Activated T-cell treated with anti-CD3 and anti-CD28 coated beads, Interleukin-2, amount 50 U/mL, for 24 hours (primary cell): Measurements from ENCODE around the gene SRP14.
"Not testable (repeated sequence)": the region's sequence is repeated elsewhere in the genome, so short reads cannot be mapped to it uniquely, and the experiment has no call there.

Experiments
- DNase-seq: peaks from one replicate; pipeline ENCODE4 v3.0.0-alpha.2; 2020
- H3K27ac Mint-ChIP-seq: 2 replicates; pipeline ENCODE4 v1.8.0; 2020; ENCODE audit warnings: mild to moderate bottlenecking, mixed read lengths
- H3K27me3 Mint-ChIP-seq: 2 replicates; pipeline ENCODE4 v1.8.0; 2020; ENCODE audit warnings: mixed read lengths
- H3K36me3 Mint-ChIP-seq: 2 replicates; pipeline ENCODE4 v1.8.0; 2020; ENCODE audit warnings: low read depth, mixed read lengths
- H3K4me1 Mint-ChIP-seq: 2 replicates; pipeline ENCODE4 v1.8.0; 2020; ENCODE audit warnings: low read depth, mixed read lengths
- H3K4me3 Mint-ChIP-seq: 2 replicates; pipeline ENCODE4 v1.8.0; 2020; ENCODE audit warnings: mild to moderate bottlenecking, moderate library complexity, mixed read lengths
- H3K9me3 Mint-ChIP-seq: 2 replicates; pipeline ENCODE4 v1.8.0; 2020; ENCODE audit warnings: mixed read lengths

Gene SRP14

DNA sequence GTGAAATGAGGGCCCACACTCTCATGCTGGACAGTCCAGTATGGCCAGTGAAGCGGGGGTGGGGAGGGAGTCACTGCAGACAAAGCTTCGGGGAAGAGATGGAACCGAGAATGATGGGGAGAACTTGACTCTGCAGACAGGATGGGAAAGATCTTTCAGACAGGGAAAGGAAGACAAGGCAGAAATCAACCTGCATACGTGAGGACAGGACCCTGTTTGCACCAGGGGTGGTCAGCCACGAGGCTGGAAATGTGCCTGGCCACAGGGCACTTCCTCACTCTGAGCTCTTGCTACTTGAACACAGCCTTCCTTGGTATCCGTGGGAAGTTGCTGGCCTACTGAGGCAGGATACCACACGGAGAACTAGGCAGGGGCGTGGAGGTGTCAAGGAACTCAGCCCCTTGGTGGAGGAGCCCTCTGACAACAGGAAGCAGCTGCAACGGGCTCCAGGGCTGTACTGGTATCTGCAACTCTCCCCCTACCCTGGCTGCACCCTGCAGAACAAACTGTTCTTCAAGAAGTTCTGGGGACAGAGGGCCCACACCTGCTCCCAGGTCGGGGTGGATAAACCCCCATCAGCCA, 9.3 kb upstream of the SRP14 start:
- Mint-ChIP-seq H3K27me3 (no peaks in the 10 kb centered on the region), H3K4me3 (peak overlapping the region; percentile 52), H3K9me3 (no peaks in the 10 kb centered on the region), H3K27ac (peak overlapping the region; percentile 95), H3K36me3 (peaks cover 14% of the 10 kb centered on the region), H3K4me1 (peaks cover 87% of the 10 kb centered on the region)
- DNase-seq = peak; percentile 58

DNA sequence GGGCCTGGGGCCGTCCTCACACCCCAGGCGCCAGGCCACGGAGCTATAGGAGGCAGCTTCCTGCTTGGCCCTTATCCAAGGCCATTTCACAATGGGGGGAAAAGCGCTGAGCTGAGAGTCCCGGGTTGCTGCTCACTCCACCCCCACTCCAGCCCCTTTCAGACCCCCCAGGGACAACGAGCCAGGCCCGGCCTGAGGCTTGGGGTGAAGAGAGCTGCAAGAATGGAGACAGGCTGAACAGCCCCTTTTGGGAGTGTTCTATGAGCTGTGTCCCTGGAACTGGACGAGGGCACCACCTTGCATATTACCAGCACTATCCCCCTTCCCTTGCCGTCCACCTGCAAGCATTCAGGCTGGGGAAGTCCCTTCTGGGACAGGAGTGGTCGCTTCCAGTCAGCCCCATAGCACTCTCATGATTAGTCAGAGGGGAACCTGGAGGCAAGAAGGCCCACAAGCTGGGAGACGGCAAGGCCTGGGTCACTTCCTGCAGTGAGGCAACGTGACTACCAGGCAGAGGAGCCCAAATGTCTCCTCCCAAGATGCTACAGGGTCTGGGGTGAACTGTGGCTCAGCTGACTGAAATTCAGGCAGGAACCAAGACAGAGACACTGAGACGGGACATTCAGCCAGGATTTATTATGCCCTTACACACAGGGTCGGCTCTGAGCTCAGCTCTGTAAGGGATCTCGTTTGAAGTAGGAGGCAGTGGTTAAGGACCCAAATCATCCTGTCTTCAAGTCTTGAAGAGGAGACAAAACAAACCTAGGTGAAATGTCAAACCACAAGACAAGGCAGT, 8.6 kb upstream of the SRP14 start:
- peaks cover 80% of the 10 kb centered on the region for H3K4me1 Mint-ChIP-seq
- H3K9me3 Mint-ChIP-seq = no peaks in the 10 kb centered on the region
- H3K36me3 Mint-ChIP-seq = peaks cover 14% of the 10 kb centered on the region
- H3K4me3 Mint-ChIP-seq = peak overlapping the region; percentile 52
- H3K27ac Mint-ChIP-seq = peak overlapping the region; percentile 95
- DNase-seq = peak; percentile 78
- no peaks in the 10 kb centered on the region for H3K27me3 Mint-ChIP-seq

DNA sequence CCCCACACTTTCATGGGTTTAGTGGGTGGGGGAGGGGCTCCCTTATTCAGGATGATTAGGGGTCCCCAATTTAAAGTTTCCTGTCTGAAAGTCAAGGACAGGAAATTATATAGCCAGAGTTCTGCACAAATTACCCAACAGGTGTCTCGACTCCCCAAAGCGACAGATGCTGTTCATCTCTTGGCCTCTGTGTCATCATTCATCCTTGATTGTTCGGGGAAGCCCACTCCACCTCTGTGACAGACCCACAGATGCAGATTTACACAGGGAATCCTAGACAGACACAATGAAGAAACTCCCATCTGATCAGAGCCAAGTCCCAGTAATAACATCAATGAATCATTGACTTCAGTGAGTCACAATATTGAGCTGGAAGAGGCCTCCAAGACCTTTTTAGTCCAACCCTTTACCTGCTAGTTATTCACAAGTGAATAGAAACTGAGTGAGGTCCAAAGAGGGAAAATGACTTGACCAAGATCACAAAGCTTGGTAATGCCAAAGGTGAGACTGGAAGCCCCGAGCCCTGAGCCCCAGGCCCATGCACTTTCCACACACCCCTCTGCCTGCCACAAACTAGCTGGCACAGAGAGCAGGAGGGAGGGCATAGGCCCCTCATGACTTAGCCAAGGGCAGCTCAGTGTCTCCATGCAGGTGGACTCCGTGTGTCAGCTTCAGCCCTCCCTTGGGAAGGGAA, 7.9 kb upstream of the SRP14 start:
- peaks cover 73% of the 10 kb centered on the region for H3K4me1 Mint-ChIP-seq
- H3K27ac Mint-ChIP-seq = peak overlapping the region; percentile 95
- DNase-seq = peak; percentile 63
- no peaks in the 10 kb centered on the region for H3K27me3 Mint-ChIP-seq
- H3K9me3 Mint-ChIP-seq = no peaks in the 10 kb centered on the region
- peak overlapping the region; percentile 52 for H3K4me3 Mint-ChIP-seq
- peaks cover 14% of the 10 kb centered on the region for H3K36me3 Mint-ChIP-seq

DNA sequence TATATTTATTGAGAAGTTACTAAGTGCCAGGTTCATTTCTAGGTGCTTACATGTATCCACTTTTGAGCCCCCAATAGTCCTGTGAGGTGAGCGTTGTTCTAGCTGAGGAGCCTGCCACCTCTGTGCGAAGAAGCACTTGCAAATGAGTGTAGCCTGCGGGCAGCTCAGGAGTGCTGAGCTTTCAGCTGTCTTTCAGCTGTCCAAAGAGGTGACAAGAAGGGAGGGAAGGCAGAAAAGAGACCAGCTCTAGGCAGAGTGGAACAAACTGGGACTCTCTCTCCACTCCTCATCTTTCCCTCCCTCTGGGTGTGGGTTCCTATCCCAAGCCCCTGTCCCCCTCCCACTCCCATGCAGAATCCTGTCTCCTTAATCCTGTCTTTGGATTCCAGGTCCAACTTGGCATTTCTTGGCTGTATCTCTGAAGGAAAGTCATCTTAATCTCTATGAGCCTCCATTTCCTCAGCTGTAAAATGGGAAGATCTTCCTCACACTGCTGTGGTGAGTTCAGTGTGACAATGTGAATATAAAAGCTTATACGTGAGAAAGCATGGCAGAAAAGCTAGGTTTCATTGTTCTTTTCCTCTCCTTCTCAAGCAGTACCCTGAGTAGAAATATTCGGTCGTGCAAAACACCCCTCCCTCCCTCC, 6.7 kb upstream of the SRP14 start:
- Mint-ChIP-seq H3K27ac (peak overlapping the region; percentile 95), H3K4me3 (no peak overlapping the region), H3K27me3 (no peaks in the 10 kb centered on the region), H3K9me3 (no peaks in the 10 kb centered on the region), H3K36me3 (peaks cover 17% of the 10 kb centered on the region), H3K4me1 (peaks cover 72% of the 10 kb centered on the region)
- no peak for DNase-seq

DNA sequence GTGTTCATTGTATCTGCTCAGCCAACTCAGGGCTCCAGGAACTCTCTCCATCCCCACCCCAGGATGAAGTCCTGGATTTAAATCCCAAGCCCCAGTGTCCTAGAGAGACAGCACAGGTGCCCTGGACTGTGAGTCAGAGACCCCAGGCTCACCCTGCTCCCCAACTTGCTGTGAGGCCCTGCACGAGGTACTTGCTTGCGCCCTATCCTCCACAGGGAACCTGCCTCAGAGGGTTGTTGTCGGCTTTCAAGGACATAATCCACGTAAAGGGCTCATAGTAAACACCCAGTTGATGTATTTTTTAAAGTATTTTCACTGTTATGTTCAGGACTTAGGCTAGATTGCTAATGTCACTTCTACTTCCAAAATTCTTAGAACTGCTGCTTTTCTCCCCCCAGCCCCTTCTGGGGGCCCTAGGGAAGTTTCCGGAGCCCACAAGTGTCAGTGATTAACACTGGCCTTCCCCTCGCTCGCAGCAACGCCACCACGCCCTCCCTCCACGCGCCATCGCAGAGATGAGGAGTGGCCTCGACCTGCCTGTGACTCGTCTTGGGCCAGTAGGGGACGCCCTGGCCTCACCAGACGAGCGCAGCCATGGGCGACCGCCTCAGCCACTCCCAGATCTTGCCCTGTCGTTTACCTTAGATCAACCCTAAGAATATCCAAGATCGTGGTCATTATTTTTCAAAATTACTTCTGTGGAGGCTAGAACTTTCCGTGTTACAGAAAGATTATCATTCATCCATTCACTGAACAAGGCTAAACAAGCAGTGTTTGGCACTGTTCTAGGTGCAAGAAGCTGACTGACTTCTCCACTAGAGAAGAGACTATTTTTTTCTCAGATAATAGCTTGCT, 6.0 kb upstream of the SRP14 start:
- peaks cover 21% of the 10 kb centered on the region for H3K36me3 Mint-ChIP-seq
- peaks cover 76% of the 10 kb centered on the region for H3K4me1 Mint-ChIP-seq
- H3K27me3 Mint-ChIP-seq = no peaks in the 10 kb centered on the region
- DNase-seq = peak; percentile 92
- peak overlapping the region; percentile 46 for H3K4me3 Mint-ChIP-seq
- no peaks in the 10 kb centered on the region for H3K9me3 Mint-ChIP-seq
- peak overlapping the region; percentile 95 for H3K27ac Mint-ChIP-seq

DNA sequence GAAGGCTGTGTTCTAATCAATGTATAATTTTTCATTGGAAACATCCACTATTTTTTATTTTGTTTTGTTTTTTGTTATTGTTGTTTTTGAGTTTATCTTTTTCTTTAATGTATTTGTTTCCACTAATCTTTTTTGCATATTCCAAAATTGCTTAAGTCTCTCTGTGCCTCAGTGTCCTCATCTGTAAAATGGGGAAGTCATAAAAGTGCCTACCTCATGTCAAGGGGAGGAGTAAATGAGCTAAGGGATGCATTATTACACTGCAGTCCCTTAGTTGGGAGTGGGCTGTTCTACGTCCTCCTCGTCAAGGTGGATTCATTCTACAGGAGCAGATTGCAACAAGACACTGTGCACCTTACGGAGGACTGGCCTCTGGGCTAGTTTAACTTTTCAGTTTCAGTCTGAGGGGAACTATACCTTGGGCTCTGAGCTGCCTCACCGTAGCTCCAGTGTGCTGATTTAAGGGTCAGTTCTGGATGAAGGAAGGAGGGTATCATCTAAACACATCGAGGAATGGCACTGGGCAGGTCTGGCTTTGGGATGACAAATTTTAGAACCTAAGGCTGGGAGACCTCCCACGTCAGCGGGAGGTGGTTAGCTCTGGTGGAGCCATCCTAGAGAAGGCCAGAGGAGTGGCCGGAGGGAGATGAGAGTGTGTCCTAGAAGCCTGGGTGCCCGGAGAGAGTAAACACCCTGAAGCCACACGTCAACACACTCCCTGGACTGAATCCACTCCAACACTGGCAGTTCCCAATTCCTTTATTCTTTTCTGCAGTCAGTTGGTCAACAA, 5.1 kb upstream of the SRP14 start:
- Mint-ChIP-seq H3K27ac (peak overlapping the region; percentile 95), H3K9me3 (no peaks in the 10 kb centered on the region), H3K4me1 (peaks cover 70% of the 10 kb centered on the region), H3K27me3 (no peaks in the 10 kb centered on the region), H3K36me3 (peaks cover 20% of the 10 kb centered on the region), H3K4me3 (peak overlapping the region; percentile 46)
- no peak for DNase-seq

DNA sequence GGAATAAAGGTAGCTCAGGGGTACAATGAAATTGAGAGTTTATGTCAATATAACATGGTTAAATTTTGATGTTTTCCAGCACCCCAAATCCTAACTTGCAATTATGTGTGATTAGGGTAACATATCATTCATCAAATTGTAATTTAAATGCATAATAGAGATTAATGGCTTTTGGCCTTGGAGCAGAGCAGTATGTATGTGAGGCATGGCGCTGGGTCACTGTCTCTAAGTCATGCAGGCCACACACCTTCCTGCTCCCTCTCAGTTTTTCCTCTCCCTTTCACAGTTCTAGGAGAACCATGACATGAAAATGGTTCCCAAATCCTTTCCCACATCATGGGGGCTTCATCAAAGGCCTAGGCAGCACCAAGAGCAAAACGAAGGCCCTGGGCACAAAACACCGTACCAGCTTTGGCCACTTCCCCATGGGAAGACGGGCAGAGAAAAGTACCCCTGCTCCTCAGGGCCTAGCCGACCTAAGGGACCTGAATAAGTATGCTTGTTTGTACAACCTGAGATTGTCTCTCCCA, 3.9 kb upstream of the SRP14 start:
- no peaks in the 10 kb centered on the region for H3K9me3 Mint-ChIP-seq
- H3K27me3 Mint-ChIP-seq = no peaks in the 10 kb centered on the region
- DNase-seq = no peak
- no peak overlapping the region for H3K4me3 Mint-ChIP-seq
- H3K27ac Mint-ChIP-seq = no peak overlapping the region
- H3K36me3 Mint-ChIP-seq = peaks cover 26% of the 10 kb centered on the region
- H3K4me1 Mint-ChIP-seq = peaks cover 62% of the 10 kb centered on the region

DNA sequence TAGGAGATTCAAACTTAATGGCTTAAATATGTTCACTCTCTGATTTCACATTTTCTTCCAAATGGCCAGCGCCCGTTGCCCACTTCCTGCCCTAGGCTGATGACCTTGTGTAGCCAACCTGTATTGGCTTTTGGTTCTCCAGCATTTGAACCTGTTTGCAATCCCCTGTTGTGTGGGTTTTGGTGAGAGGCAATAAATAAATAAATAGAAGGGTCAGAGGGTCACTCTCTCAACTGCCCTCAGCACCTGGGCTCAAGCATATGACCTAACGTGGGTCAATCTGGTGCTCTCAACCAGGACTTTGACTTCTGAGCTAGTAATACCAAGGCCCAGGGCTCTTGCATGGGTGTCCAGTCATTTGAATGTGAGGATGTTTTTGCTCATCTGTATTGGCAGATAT, 1.8 kb upstream of the SRP14 start:
- peaks cover 60% of the 10 kb centered on the region for H3K4me1 Mint-ChIP-seq

DNA sequence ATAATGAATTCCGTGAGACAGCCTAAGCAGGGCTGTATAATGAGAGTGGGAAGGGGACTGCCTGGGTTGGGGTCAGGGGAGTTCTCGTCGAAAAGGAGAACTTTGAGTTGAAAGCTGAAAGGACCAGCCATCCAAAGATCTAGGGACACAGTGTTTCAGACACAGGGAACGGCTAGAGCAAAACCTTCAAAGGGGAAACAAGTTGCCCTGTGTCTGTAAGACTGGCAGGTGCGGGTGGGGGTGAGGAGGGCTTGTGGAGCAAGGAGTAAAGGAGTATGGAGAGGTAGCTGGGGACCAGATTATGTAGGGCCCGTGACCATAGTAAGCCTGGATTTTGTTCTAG, 1.3 kb upstream of the SRP14 start:
- DNase-seq = no peak
- peak overlapping the region; percentile 98 for H3K4me3 Mint-ChIP-seq
- H3K36me3 Mint-ChIP-seq = peaks cover 48% of the 10 kb centered on the region
- no peaks in the 10 kb centered on the region for H3K9me3 Mint-ChIP-seq
- H3K27me3 Mint-ChIP-seq = no peaks in the 10 kb centered on the region
- H3K4me1 Mint-ChIP-seq = peaks cover 58% of the 10 kb centered on the region
- H3K27ac Mint-ChIP-seq = peak overlapping the region; percentile 84

More for the DNA sequence above, 1.8 kb upstream of the SRP14 start:
- no peaks in the 10 kb centered on the region for H3K9me3 Mint-ChIP-seq
- peak overlapping the region; percentile 98 for H3K4me3 Mint-ChIP-seq
- DNase-seq = no peak
- H3K27ac Mint-ChIP-seq = peak overlapping the region; percentile 15
- peaks cover 44% of the 10 kb centered on the region for H3K36me3 Mint-ChIP-seq
- no peaks in the 10 kb centered on the region for H3K27me3 Mint-ChIP-seq

DNA sequence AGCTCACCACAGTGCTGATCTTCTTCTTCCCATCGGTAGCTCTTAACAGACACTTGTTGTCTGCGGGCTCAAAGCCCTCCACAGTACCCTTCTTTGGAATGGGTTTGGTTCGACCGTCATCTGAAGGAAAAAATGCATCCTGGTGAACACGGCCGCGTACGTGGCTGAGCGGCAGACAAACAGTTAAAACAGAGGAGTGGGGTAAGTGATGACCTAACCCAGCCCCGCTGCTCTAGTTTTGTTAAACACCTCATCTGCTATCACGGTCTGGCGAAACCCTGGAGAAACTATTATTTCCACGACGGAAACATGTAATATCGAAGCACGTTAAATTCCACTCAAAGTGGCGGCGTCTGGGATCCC, 725 bp downstream of the SRP14 start:
- H3K4me1 Mint-ChIP-seq = peaks cover 52% of the 10 kb centered on the region
- H3K4me3 Mint-ChIP-seq = peak overlapping the region; percentile 98
- H3K27ac Mint-ChIP-seq = peak overlapping the region; percentile 98
- no peaks in the 10 kb centered on the region for H3K27me3 Mint-ChIP-seq
- no peaks in the 10 kb centered on the region for H3K9me3 Mint-ChIP-seq
- no peak for DNase-seq
- H3K36me3 Mint-ChIP-seq = peaks cover 68% of the 10 kb centered on the region

DNA sequence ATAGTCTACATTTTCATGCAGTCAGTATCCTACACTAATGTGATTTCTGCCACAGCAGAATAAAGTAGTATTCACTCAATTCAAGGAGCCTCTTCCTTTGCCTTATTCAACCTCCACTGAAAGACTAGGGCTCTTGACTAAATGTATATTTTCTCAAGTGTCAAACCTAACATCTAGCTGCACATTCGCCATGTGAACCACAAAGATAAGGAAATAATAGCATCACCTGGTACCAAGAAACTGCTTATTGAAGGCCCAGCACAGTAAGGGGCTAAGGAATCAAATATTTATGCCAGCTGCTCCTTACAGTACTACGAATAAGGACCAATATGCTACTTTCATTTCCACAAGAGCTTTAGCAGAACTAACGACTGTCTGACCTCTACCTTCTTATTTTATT, 1.3 kb downstream of the SRP14 start:
- peak overlapping the region; percentile 98 for H3K27ac Mint-ChIP-seq
- DNase-seq = no peak
- peak overlapping the region; percentile 98 for H3K4me3 Mint-ChIP-seq
- H3K4me1 Mint-ChIP-seq = peaks cover 52% of the 10 kb centered on the region
- H3K9me3 Mint-ChIP-seq = no peaks in the 10 kb centered on the region
- H3K36me3 Mint-ChIP-seq = peaks cover 72% of the 10 kb centered on the region
- no peaks in the 10 kb centered on the region for H3K27me3 Mint-ChIP-seq

DNA sequence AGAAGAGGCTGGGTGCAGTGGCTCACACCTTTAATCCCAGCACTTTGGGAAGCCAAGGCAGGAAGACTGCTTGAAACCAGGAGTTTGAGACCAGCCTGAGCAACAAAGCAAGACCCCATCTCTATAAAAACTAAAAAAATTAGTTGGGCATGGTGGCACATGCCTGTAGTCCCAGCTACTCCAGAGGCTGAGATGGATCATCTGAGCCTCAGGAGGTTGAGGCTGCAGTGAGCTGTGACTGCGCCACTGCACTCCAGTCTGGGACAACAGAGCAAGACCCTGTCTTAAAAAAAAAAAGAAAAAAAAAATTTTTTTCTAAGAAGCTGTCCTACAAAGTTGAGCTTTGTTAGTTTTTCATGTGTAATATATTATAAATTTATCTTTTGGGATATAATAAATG, 3.8 kb downstream of the SRP14 start:
- DNase-seq, H3K9me3 Mint-ChIP-seq, H3K27me3 Mint-ChIP-seq, H3K4me3 Mint-ChIP-seq: not testable (repeated sequence)
- Mint-ChIP-seq H3K36me3 (peaks cover 90% of the 10 kb centered on the region), H3K27ac (peak overlapping the region; percentile 74), H3K4me1 (peaks cover 38% of the 10 kb centered on the region)

DNA sequence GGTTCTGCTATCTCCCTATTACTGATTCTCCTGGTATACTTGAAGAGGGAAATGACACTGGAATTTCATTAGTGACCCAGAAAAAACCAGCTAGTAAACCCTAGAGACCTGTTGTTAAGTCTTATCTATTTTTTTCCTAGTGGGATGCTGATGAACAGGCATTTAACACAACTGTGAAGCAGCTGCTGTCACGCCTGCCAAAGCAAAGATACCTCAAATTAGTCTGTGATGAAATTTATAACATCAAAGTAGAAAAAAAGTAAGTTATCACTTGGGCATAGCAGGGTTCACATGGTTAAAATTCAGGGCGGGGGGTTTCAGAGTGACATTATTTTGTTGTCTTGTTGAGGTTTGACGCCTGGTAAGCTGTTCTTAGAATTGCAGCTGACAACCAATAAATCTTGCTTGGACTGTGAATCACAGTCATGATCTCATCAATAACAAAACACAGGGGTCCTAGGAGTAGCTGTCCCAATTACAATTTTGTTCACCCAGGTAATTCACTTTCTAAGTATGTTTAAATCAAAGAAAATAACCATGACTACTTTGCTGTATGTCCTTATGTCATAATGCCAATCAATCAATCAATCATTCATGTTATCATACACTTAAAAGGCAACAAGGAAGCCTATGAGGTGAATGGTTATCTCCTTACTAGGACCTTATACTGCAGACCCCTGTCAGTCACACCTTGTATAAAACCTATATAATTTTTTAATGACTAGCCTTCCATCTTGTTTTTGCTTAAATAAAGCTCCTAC, 4.6 kb downstream of the SRP14 start:
- no peak overlapping the region for H3K4me3 Mint-ChIP-seq
- no peak for DNase-seq
- H3K4me1 Mint-ChIP-seq = peaks cover 35% of the 10 kb centered on the region
- no peaks in the 10 kb centered on the region for H3K27me3 Mint-ChIP-seq
- H3K27ac Mint-ChIP-seq = peak overlapping the region; percentile 74
- peaks cover 92% of the 10 kb centered on the region for H3K36me3 Mint-ChIP-seq
- H3K9me3 Mint-ChIP-seq = no peaks in the 10 kb centered on the region
